Calu3 (cell line): ENCODE data around the gene DNAJC3. TPM values are rescaled to one million over a fixed set of nuclear protein-coding genes. Genes with fewer than 3 reads are reported as not detected.
"Not testable (repeated sequence)": the region's sequence is repeated elsewhere in the genome, so short reads cannot be mapped to it uniquely, and the experiment has no call there.

Experiments
- BruUV-seq: library from RNA; stranded (reverse); fragments of 400-500 nt; replicated peaks from 2 replicates; lab custom pipeline; 2021; lab: Mats Ljungman, UMichigan
- CTCF ChIA-PET: fragments of 300-600 bp; sonication (Branson Sonifier 250); formaldehyde crosslinking; loops from one replicate; lab custom pipeline; 2022; ENCODE audit warnings: antibody characterized with exemption; lab: Charles Lee
- DNase-seq: peaks from one replicate; pipeline ENCODE4 v3.0.0; 2022
- H3K27ac Mint-ChIP-seq: one replicate; pipeline ENCODE4 v1.8.0; 2022; ENCODE audit warnings: mixed read lengths; ENCODE audit not compliant: unreplicated experiment
- H3K27me3 Mint-ChIP-seq: one replicate; pipeline ENCODE4 v1.8.0; 2022; ENCODE audit warnings: mixed read lengths; ENCODE audit not compliant: unreplicated experiment
- H3K36me3 Mint-ChIP-seq: one replicate; pipeline ENCODE4 v1.8.0; 2022; ENCODE audit warnings: mild to moderate bottlenecking, moderate library complexity, mixed read lengths; ENCODE audit not compliant: insufficient read depth, unreplicated experiment
- H3K4me1 Mint-ChIP-seq: one replicate; pipeline ENCODE4 v1.8.0; 2022; ENCODE audit warnings: mild to moderate bottlenecking, low read depth, mixed read lengths; ENCODE audit not compliant: unreplicated experiment
- H3K4me3 Mint-ChIP-seq: one replicate; pipeline ENCODE4 v1.8.0; 2022; ENCODE audit warnings: mild to moderate bottlenecking, low read depth, moderate library complexity, mixed read lengths; ENCODE audit not compliant: unreplicated experiment
- H3K9me3 Mint-ChIP-seq: one replicate; pipeline ENCODE4 v1.8.0; 2022; ENCODE audit warnings: low read depth, mixed read lengths; ENCODE audit not compliant: unreplicated experiment
- intact Hi-C: fragments of 100-400 bp; cut with micrococcal nuclease; formaldehyde crosslinking; loops from one replicate; pipeline ENCODE4 v1.10.0; 2022; ENCODE audit not compliant: unreplicated experiment
- total RNA-seq: library from RNA; stranded (reverse); gene quantifications from 2 replicates; pipeline ENCODE4 v1.2.3, GENCODE V29; 2022
- TF ChIP-seq, protein P1 (sequence below): fragments of 200-600 bp; IDR thresholded peaks from one replicate; pipeline ENCODE4 v1.8.0; 2022; ENCODE audit warnings: antibody characterized with exemption; ENCODE audit not compliant: unreplicated experiment

The DNAJC3 gene
- total RNA-seq, 1 experiment from 2014 or later, result 22.2 TPM

DNA sequence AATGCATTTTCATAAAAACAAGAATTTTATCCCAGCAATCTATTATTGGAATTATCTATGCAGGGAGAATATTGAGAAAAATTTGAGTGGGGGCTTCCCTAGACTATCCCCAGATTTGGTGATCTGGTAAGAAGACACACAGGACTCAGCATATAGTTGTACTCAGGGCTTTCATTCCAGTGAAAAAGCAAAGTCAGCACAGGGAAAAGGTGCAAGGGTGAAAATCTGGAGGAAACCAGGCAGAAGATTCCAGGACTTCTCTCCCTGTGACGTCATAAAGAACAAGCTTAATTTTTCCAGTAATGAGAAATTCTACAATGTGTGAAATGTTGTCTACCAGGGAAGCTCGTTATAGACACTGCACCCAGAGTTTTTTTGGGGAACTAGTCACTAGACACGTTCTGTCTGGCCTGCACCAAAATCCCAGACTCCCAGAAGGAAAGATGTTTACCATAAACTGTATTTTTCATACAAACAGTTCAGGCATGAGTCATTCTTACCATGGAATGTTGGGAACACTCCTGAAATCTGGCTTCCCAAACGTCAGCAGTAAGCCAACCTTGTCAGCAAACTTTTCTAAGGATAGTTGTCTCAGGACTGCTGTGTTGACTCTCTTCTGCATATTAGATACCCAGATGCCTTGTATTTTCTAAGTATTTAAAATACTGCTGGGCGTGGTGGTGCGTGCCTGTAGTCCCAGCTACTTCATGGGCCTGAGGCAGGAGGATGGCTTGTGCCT lies 107.4 kb downstream of the DNAJC3 start:
- TF ChIP-seq, protein P1, sequence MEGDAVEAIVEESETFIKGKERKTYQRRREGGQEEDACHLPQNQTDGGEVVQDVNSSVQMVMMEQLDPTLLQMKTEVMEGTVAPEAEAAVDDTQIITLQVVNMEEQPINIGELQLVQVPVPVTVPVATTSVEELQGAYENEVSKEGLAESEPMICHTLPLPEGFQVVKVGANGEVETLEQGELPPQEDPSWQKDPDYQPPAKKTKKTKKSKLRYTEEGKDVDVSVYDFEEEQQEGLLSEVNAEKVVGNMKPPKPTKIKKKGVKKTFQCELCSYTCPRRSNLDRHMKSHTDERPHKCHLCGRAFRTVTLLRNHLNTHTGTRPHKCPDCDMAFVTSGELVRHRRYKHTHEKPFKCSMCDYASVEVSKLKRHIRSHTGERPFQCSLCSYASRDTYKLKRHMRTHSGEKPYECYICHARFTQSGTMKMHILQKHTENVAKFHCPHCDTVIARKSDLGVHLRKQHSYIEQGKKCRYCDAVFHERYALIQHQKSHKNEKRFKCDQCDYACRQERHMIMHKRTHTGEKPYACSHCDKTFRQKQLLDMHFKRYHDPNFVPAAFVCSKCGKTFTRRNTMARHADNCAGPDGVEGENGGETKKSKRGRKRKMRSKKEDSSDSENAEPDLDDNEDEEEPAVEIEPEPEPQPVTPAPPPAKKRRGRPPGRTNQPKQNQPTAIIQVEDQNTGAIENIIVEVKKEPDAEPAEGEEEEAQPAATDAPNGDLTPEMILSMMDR, result no peak
- Mint-ChIP-seq H3K9me3 (no peaks in the 10 kb centered on the region), H3K36me3 (no peaks in the 10 kb centered on the region), H3K4me3 (no peak overlapping the region), H3K27ac (no peak overlapping the region), H3K27me3 (no peaks in the 10 kb centered on the region), H3K4me1 (no peaks in the 10 kb centered on the region)
- CTCF ChIA-PET, result no interaction called here
- BruUV-seq, result no TSS peak
- intact Hi-C loops, result no loop called here
- no peak for DNase-seq

DNA sequence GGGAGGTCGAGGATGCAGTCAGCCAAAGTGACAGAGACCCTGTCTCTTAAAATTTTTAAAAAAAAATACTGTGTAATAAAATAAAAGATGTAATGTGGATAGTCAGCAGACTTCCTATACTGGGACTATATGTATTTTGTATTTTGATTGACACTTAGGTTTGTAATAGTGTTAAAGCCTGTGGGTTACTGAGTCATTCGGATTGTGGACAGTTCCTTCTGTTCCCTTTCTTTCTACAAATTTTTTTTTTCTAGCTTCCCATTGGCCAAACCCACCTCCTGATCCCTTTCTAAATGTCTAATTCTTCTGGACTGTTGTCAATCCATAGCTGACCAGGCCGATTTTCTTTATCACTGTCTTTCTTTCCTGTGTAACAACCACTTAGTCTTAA lies 108.0 kb downstream of the DNAJC3 start:
- Mint-ChIP-seq H3K36me3 (peaks cover 1% of the 10 kb centered on the region), H3K27me3 (no peaks in the 10 kb centered on the region), H3K4me3 (no peak overlapping the region), H3K27ac (no peak overlapping the region), H3K9me3 (no peaks in the 10 kb centered on the region), H3K4me1 (no peaks in the 10 kb centered on the region)
- intact Hi-C loops, result no loop called here
- no TSS peak for BruUV-seq
- TF ChIP-seq, protein P1, result no peak
- CTCF ChIA-PET, result no interaction called here
- no peak for DNase-seq

DNA sequence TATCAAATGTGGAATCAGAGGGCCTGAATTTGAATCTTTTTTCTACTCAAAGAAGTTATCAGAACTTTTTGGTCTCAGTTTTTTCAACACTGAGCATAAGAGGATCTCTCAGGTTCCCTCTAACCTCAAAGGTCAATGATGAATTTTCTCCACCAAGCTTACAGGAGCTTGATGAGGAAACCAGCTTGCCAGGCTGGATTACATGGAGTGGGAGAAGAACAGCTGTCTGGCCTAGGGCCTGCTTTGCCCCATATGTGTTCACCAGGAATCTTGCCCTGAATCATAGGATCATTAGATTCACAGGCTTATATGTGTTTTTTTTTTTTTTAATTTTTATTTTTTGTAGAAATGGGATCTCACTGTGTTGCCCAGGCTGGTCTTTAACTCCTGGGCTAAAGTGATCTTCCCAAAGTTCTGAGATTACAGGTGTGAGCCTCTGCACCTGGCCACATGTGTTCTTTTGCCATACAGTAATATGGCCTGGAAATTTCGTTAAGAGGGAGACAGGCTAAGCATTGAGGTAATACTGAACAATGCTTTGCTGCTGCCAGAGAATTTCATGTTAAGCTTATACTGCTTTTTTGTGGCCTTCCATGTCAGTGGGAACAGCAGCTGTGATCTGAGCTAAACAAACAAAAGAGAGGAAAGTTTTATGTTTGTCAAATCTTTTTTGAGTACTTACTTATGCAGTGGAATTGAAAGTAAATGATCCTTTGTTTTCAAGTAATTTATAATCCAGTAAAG lies 110.6 kb downstream of the DNAJC3 start:
- no peak for DNase-seq
- intact Hi-C loops, result no loop called here
- CTCF ChIA-PET, result no interaction called here
- no peak overlapping the region for H3K27ac Mint-ChIP-seq
- TF ChIP-seq, protein P1, result no peak
- peaks cover 4% of the 10 kb centered on the region for H3K36me3 Mint-ChIP-seq
- no TSS peak for BruUV-seq
- no peak overlapping the region for H3K4me3 Mint-ChIP-seq
- H3K4me1 Mint-ChIP-seq, result no peaks in the 10 kb centered on the region
- H3K27me3 Mint-ChIP-seq, result no peaks in the 10 kb centered on the region
- no peaks in the 10 kb centered on the region for H3K9me3 Mint-ChIP-seq

DNA sequence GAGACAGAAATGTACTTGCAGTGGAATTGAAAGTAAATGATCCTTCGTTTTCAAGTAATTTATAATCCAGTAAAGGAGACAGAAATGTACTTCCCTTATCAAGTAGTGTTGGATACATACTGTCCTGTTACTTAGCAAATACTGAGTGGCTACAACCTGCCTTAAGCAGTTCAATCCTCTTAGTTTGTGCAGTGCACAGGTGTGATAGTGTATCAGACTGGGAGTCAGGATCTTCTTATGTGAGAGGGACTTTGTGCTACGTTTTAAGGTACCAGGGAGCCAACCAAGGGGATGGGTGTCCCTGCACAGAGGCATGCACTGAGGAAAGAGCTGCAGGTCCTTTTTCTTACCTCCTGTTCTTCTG lies 111.1 kb downstream of the DNAJC3 start:
- CTCF ChIA-PET, result no interaction called here
- no TSS peak for BruUV-seq
- Mint-ChIP-seq H3K27me3 (no peaks in the 10 kb centered on the region), H3K27ac (no peak overlapping the region), H3K4me1 (no peaks in the 10 kb centered on the region), H3K36me3 (peaks cover 4% of the 10 kb centered on the region), H3K4me3 (no peak overlapping the region), H3K9me3 (no peaks in the 10 kb centered on the region)
- no peak for DNase-seq
- intact Hi-C loops, result no loop called here
- TF ChIP-seq, protein P1, result no peak

DNA sequence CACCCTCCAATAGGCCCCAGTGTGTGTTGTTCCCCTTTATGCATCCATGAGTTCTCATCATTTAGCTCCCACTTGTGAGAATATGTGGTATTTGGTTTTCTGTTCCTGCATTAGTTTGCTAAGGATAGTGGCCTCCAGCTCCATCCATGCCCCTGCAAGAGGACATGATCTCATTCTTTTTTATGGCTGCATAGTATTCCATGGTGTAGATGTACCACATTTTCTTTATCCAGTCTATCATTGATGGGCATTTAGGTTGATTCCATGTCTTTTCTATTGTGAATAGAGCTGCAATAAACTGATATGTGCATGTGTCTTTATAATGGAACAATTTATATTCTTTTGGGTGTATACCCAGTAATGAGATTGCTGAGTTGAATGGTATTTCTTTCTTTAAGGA lies 112.4 kb downstream of the DNAJC3 start:
- H3K36me3 Mint-ChIP-seq, H3K27me3 Mint-ChIP-seq, BruUV-seq, intact Hi-C loops, DNase-seq, H3K4me3 Mint-ChIP-seq, H3K4me1 Mint-ChIP-seq, H3K9me3 Mint-ChIP-seq, CTCF ChIA-PET, H3K27ac Mint-ChIP-seq: not testable (repeated sequence)
